Activated T-helper 1 cell treated with anti-CD3 and anti-CD28 coated beads, Interleukin-12 subunit alpha, Interleukin-12 subunit beta, Interleukin-2, Interleukin-4 antibody, amounts not matched to agents 30 ng/mL and 10 ng/mL and 1 ng/mL, durations not matched to agents 14 hours and 24 hours and 36 hours (primary cell): ENCODE results near the gene SCMH1. TPM values are rescaled to one million over a fixed set of nuclear protein-coding genes. Genes with fewer than 3 reads are reported as not detected.

ENCODE experiments used
- DNase-seq: peaks from one replicate; pipeline ENCODE4 v3.0.0; 2021; ENCODE audit warnings: low spot score
- H3K27ac Mint-ChIP-seq: one replicate; pipeline ENCODE4 v1.8.0; 2021; ENCODE audit warnings: mild to moderate bottlenecking, mixed read lengths
- H3K27me3 Mint-ChIP-seq: one replicate; pipeline ENCODE4 v1.8.0; 2022; ENCODE audit warnings: mild to moderate bottlenecking, moderate library complexity, mixed read lengths; ENCODE audit not compliant: insufficient read depth
- H3K36me3 Mint-ChIP-seq: one replicate; pipeline ENCODE4 v1.8.0; 2021; ENCODE audit warnings: low read depth, mixed read lengths
- H3K4me1 Mint-ChIP-seq: one replicate; pipeline ENCODE4 v1.8.0; 2021; ENCODE audit warnings: low read depth, mixed read lengths
- H3K4me3 Mint-ChIP-seq: one replicate; pipeline ENCODE4 v1.8.0; 2021; ENCODE audit warnings: mild to moderate bottlenecking, moderate library complexity, mixed read lengths
- H3K9me3 Mint-ChIP-seq: one replicate; pipeline ENCODE4 v1.8.0; 2021; ENCODE audit warnings: mixed read lengths
- intact Hi-C: fragments of 100-400 bp; cut with micrococcal nuclease; formaldehyde crosslinking; loops from one replicate; pipeline ENCODE4 v1.15.1; 2024
- total RNA-seq: library from RNA; stranded (reverse); gene quantifications from 2 replicates; pipeline ENCODE4 v1.2.3, GENCODE V29; 2022

The SCMH1 gene
- total RNA-seq, 1 donor from 2014 or later, result 18.5 TPM

DNA sequence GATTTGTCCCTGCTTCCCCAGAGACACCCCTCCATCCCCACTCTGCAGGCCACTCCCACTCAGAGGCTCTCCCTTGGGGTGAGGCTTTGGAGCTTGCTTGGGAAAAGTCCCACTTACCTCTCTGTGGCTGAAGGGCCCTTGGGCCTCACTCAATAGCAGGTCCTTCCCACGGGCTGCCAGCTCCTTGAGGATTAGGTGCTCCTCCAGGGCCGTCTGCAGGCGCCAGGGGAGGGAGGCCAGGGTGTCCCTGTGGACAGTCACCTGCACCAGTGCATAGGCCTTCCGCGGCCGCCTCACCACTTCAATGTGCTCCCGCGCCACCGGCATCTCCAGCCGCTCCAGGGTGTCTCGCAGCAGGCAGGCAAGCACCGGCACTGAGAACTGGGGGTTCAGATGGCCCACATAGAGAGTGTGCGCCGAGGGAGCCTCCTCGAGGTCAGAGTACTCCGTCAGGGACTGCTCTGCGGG, 222.0 kb downstream of the SCMH1 start:
- Mint-ChIP-seq H3K36me3 (peaks cover 13% of the 10 kb centered on the region), H3K27me3 (no peaks in the 10 kb centered on the region), H3K4me3 (no peak overlapping the region), H3K27ac (no peak overlapping the region), H3K4me1 (no peaks in the 10 kb centered on the region), H3K9me3 (no peaks in the 10 kb centered on the region)
- no peak for DNase-seq
- intact Hi-C loops, result no loop called here

DNA sequence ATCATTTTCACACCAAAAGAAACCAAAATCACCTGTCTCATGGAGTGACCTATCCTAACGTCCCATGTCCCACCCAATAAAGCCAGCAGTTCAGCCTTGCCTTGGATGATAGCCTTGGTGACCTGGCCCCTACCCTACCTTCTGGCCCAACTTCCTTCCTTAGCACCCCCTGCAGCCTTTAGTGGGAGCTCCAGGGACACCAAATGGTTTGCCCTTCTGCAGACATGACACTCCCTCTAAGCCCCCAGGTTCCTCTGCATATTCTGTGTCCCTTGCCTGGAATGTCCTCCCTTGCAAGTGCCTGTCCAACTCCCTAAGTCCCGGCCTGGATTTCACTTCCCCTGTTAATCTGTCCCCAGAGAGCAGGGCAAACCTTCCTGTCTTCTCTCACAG, 222.8 kb downstream of the SCMH1 start:
- intact Hi-C loops, result no loop called here
- no peaks in the 10 kb centered on the region for H3K27me3 Mint-ChIP-seq

DNA sequence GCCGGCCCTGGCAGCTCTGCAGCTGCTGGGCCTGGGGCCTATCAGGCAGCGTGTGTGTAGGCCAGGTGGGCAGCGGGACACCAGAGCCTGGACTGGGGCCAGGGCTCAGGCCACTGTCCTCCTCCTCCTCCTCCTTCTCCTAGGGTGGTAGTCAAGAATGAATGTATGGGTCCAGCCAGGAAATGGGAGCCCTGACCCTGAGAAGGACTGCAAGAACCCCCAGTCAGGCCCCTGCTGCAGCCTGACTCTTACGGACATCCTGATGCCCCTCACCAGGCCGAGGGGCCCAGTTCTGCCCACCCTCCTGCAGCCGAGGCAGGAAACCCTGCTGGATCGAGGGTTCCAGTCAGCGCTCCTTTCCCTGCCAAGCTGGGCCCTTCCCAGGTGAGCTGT, 224.1 kb downstream of the SCMH1 start:
- intact Hi-C loops, result no loop called here
- no peak overlapping the region for H3K4me3 Mint-ChIP-seq
- peaks cover 26% of the 10 kb centered on the region for H3K36me3 Mint-ChIP-seq
- no peaks in the 10 kb centered on the region for H3K27me3 Mint-ChIP-seq
- no peaks in the 10 kb centered on the region for H3K4me1 Mint-ChIP-seq
- no peak overlapping the region for H3K27ac Mint-ChIP-seq
- H3K9me3 Mint-ChIP-seq, result no peaks in the 10 kb centered on the region
- DNase-seq, result no peak

More for the DNA sequence above, 222.8 kb downstream of the SCMH1 start:
- Mint-ChIP-seq H3K27ac (no peak overlapping the region), H3K4me1 (no peaks in the 10 kb centered on the region), H3K36me3 (peaks cover 19% of the 10 kb centered on the region), H3K9me3 (no peaks in the 10 kb centered on the region), H3K4me3 (no peak overlapping the region)
- no peak for DNase-seq

DNA sequence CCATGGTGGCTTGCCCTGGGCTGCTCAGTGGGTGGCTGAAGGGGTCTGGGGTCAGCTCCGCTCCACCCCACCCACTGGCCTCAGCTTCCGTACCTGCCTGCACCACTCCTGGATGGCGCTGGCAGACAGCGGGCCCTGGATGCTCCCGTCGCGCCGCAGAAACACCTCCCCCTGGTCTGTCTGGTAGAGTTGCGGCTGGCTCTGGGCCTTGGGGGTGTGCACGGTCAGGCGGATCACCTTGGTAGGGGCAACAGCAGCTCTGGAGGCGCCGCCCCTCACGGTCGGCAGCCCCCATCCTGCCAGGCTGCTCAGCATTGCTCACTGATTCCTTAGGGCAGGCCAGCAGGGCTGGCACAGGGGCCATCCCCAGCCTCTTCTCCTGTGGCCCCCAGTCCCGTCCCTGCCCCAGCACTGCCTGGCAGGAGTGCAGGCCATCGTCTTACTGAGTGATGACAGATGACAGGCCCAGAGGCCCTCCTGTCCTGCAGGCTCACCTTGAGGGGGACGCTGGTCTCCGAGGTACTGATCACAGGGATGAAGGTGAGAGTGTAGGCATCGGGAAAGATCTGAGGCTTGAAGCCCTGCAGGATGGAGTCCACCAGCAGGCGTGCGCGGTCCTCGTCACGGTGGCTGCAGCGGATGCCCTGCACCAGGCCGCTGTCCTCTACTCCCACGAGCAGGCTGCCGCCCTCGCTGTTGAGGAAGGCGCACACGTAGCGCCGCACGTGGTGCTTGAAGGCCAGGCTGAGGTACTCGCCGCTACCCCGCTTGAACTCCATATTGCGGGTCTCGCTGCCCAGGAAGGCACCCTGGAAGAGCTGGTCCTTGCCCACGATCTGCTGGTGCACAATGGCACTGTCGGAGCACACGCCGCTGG, 224.7 kb downstream of the SCMH1 start:
- DNase-seq, result no peak
- Mint-ChIP-seq H3K9me3 (no peaks in the 10 kb centered on the region), H3K36me3 (peaks cover 30% of the 10 kb centered on the region), H3K4me3 (no peak overlapping the region), H3K27me3 (no peaks in the 10 kb centered on the region), H3K27ac (no peak overlapping the region), H3K4me1 (no peaks in the 10 kb centered on the region)
- intact Hi-C loops, result no loop called here

DNA sequence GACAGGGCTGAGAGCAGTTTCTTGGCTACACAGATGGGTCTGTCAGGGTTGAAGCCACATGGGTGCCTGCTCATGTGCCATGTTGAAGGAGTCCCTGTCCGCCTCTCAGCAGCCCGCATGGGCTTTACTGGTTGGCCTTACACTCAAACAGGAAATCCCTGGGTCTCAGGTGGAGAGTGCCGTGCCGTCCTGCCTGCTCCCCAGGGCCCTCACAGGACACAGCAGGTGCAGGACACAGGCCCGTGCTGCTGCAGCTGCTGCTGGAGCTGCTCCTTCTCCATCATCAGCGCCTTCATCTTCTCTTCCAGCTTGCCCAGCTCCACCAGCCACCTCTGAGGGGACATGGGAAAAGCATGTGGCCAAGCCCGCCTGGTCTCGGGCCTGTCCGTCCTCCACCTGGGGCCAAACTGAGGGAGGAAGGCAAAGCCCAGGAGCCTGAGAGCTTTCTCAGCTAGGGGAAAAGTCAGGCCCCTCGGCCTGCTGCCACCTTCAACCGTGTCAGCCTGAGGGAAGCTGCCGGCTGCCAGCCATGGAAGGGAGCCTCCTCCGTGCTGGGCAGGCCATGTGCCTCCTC, 226.1 kb downstream of the SCMH1 start:
- H3K9me3 Mint-ChIP-seq, result no peaks in the 10 kb centered on the region
- DNase-seq, result no peak
- intact Hi-C loops, result no loop called here
- no peak overlapping the region for H3K27ac Mint-ChIP-seq
- peaks cover 38% of the 10 kb centered on the region for H3K36me3 Mint-ChIP-seq
- no peaks in the 10 kb centered on the region for H3K27me3 Mint-ChIP-seq
- no peaks in the 10 kb centered on the region for H3K4me1 Mint-ChIP-seq
- no peak overlapping the region for H3K4me3 Mint-ChIP-seq

DNA sequence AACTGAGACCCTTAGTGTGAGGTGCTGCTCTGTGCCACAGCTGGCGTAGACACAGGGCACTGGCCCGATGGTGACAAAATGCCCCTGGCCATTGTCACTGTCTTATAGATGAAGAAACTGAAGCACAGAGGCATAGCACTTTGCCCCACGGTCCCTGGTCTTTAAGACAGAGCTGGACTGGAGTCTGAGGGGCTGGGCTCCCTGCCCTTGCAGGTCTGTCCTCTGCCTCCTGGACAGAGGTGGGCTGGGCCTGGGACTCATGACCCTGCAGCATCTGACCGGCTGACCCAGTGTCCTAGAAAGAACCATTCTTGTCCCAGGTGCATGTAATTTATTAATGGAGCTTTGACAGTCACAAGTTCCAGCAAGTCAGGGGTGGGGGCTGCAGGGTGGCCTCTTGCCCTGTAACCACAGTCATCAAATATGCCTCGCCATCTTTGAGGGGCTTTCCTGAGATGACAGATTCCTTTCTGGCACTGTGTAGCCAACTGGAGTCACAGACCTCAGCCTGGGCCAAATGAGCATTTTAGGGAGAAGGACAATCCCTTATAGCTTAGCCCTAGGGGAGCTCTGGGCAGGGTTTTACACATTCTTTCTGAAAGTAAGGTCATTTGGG, 226.7 kb downstream of the SCMH1 start:
- Mint-ChIP-seq H3K27me3 (no peaks in the 10 kb centered on the region), H3K36me3 (peaks cover 42% of the 10 kb centered on the region), H3K4me3 (no peak overlapping the region), H3K27ac (peak overlapping the region; percentile 21), H3K9me3 (no peaks in the 10 kb centered on the region), H3K4me1 (no peaks in the 10 kb centered on the region)
- intact Hi-C loops, result no loop called here
- DNase-seq, result no peak

DNA sequence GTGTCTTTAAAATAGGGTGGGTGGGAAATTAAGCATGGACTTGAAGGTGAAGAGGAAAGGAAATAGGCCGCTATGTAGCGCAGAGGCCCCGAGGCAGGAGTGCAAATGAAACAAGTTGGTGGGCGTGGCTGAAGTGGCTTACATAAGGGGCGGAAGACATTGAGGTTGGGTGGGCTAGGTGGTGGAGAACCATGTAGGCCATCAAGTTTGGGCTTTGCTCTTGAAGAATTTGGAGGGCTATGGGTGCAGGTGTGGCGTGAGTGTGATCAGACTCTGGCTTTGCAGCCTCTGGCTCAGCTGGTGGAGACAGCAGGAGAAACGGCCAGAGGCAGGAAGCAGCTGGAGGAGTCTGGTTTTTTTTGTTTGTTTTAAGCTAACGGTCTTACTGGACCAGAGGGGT, 227.2 kb downstream of the SCMH1 start:
- Mint-ChIP-seq H3K4me1 (no peaks in the 10 kb centered on the region), H3K36me3 (peaks cover 47% of the 10 kb centered on the region), H3K9me3 (no peaks in the 10 kb centered on the region), H3K27me3 (no peaks in the 10 kb centered on the region), H3K4me3 (no peak overlapping the region), H3K27ac (peak overlapping the region; percentile 21)
- intact Hi-C loops, result no loop called here
- no peak for DNase-seq

DNA sequence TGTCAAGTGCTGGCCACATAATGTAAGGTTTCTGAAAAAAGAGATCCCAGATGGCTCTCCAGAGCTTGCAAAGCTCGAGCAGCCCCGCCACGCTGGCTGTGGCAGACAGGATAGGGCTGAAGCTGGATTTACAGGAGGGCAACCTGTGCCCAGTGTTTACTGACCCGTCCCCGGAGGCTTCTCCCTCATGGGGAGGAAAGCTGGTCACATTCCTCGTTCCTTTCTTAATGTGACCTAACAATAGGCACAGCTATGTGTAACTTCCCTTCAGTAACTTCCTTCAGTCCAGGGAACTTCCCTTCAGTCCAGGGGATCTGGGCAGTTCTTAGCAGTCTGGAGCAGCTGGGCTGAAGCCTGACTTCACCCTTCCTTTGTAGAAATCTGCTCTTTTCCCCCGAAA, 228.3 kb downstream of the SCMH1 start:
- Mint-ChIP-seq H3K27ac (no peak overlapping the region), H3K27me3 (no peaks in the 10 kb centered on the region), H3K4me1 (no peaks in the 10 kb centered on the region), H3K9me3 (no peaks in the 10 kb centered on the region), H3K36me3 (peaks cover 50% of the 10 kb centered on the region), H3K4me3 (no peak overlapping the region)
- intact Hi-C loops, result no loop called here
- no peak for DNase-seq

DNA sequence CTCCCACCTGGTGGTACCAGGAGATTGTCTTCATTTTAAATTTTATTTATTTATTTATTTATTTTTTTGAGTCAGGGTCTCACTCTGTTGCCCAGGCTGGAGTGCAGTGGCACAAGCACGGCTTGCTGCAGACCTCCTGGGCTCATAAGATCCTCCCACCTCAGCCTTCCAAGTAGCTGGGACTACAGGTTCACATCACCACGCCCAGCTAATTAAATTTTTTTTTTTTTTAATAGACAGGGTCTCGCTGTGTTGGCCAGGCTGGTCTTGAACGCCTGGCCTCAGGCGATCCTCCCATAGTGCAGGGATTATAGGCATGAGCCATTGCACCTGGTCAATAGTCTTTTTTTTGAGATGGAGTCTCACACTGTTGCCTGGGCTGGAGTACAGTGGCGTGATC, 229.1 kb downstream of the SCMH1 start:
- H3K36me3 Mint-ChIP-seq, result peaks cover 58% of the 10 kb centered on the region
- H3K9me3 Mint-ChIP-seq, result no peaks in the 10 kb centered on the region
- H3K27me3 Mint-ChIP-seq, result no peaks in the 10 kb centered on the region
- DNase-seq, result no peak
- H3K4me1 Mint-ChIP-seq, result no peaks in the 10 kb centered on the region
- no peak overlapping the region for H3K27ac Mint-ChIP-seq
- intact Hi-C loops, result no loop called here
- H3K4me3 Mint-ChIP-seq, result no peak overlapping the region

DNA sequence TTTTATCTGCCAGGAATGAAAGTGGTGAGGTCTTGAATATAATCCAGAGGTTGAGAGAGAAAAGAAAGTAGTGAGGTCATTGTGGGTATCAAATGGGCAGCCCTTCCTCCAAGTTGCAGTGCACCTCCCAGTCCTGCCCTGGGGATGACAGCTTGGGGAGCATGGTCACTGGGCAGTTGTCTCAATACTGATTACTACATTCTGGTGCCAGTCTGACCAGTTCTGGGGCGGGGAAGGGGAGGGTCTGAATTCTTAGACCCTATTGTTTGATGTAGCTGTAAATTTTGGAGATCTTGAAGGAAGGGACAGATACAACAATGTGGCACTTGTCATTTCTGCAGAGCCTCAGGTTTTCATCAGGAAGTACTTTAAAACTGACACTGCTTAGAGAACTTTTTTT, 231.8 kb downstream of the SCMH1 start:
- Mint-ChIP-seq H3K4me1 (peaks cover 6% of the 10 kb centered on the region), H3K4me3 (no peak overlapping the region), H3K27me3 (no peaks in the 10 kb centered on the region), H3K27ac (no peak overlapping the region), H3K36me3 (peaks cover 76% of the 10 kb centered on the region), H3K9me3 (no peaks in the 10 kb centered on the region)
- DNase-seq, result no peak
- intact Hi-C loops, result no loop called here

DNA sequence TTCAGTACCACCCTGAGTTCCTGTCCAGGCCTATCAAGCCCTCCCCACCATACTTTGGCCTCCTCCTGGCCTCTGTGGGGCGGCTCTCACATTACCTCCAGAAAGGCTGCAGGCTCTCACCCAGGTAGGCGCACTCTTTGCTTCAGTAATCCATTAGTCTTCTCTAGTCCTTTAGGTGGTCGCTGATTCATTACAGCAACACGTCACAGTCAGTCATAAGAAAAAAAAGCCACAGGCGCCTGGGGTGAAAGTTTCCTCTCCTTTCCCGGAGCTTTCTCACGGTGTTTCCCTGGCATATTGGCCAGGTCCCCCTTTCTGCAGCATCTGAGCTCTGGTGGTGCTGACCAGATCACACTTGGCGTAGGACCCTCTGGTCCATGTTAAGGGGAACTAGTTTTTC, 232.6 kb downstream of the SCMH1 start:
- Mint-ChIP-seq H3K4me3 (no peak overlapping the region), H3K4me1 (peaks cover 6% of the 10 kb centered on the region), H3K27me3 (no peaks in the 10 kb centered on the region), H3K36me3 (peaks cover 73% of the 10 kb centered on the region), H3K9me3 (no peaks in the 10 kb centered on the region), H3K27ac (no peak overlapping the region)
- no peak for DNase-seq
- intact Hi-C loops, result no loop called here

DNA sequence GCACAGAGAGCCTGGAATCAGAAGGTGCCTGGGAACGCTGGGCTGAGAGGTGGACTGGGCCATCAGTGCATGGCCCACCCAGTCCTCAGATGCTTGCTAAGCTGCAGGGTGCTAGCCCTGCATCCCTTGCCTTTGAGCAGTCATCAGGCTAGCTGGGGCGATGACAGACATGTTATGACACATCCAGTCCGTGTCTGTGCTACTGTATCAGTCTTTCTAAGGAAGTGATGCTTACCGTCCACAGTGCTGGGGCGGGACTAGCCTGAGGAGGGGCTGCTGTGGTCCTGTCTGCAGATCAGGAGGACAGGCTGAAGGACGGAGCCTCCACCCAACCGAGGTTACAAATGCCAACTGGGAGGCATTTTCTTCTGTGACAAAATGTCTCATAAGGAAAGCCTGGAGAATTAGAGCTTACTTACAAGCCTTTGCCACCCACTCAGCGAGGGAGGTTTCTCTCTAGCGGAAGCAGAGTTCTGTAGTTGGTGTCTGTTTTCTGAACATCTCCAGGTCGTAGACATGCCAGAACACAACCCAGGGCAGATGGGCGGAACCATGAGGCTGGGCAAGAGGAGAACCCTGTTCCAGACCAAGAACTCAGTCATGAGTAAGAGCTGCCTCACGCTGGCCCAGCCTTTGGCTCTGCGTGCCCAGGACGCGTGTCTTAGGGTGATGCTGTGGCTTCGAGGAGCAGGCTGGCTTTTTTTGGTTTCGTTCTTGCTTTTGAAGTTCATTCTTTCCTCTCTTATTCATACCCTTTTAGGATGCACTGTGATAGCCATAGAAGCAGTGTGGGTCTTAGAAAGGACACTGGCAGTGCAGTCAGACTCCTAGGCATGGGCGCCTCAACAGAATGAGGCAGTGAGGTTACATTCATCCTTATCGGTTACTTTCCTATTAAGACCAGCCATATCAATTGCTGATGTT, 234.9 kb downstream of the SCMH1 start:
- Mint-ChIP-seq H3K36me3 (peaks cover 79% of the 10 kb centered on the region), H3K4me1 (peaks cover 23% of the 10 kb centered on the region), H3K27me3 (no peaks in the 10 kb centered on the region), H3K9me3 (no peaks in the 10 kb centered on the region), H3K27ac (peak overlapping the region; percentile 61), H3K4me3 (no peak overlapping the region)
- DNase-seq, result no peak
- intact Hi-C loops, result no loop called here
